Liver (tissue), 9 donors: ENCODE results near the gene CASZ1. TPM values are rescaled to one million over a fixed set of nuclear protein-coding genes. Genes with fewer than 3 reads are reported as not detected.

Source experiments
- DNase-seq: peaks from one replicate; pipeline ENCODE4 v3.0.0-alpha.2; 2017; ENCODE audit warnings: low spot score
- H3K27ac ChIP-seq, 2 donors: one replicate each; pipeline ENCODE4 v1.7.0; 2013; ENCODE audit warnings: inconsistent platforms in 2 of 2, low read length in 2 of 2, control low read depth in 1 of 2, low read depth in 1 of 2, mild to moderate bottlenecking in 1 of 2
- H3K27me3 ChIP-seq, 4 donors: one replicate each; pipeline versions ENCODE4 v1.6.1 to v1.7.0; 2013; ENCODE audit warnings: low read length in 3 of 4, inconsistent platforms in 1 of 4, mild to moderate bottlenecking in 1 of 4, moderate library complexity in 1 of 4; ENCODE audit not compliant: control insufficient read depth in 4 of 4, insufficient read depth in 4 of 4
- H3K36me3 ChIP-seq, 4 donors: one replicate each; pipeline versions ENCODE4 v1.6.1 to v1.7.0; 2013; ENCODE audit warnings: low read length in 3 of 4, mild to moderate bottlenecking in 3 of 4, low read depth in 1 of 4, moderate library complexity in 1 of 4; ENCODE audit not compliant: control insufficient read depth in 4 of 4, insufficient read depth in 3 of 4
- H3K4me1 ChIP-seq, 4 donors: one replicate each; pipeline versions ENCODE4 v1.6.1 to v1.7.0; 2013; ENCODE audit warnings: low read length in 3 of 4, mild to moderate bottlenecking in 3 of 4, moderate library complexity in 1 of 4; ENCODE audit not compliant: control insufficient read depth in 4 of 4, insufficient read depth in 4 of 4
- H3K4me3 ChIP-seq, 3 donors: one replicate each; pipeline versions ENCODE4 v1.6.1 to v1.7.0; 2013; ENCODE audit warnings: low read length in 3 of 3, control low read depth in 1 of 3, low read depth in 1 of 3, mild to moderate bottlenecking in 1 of 3
- H3K9ac ChIP-seq, 2 donors: one replicate each; pipeline ENCODE4 v1.7.0; 2013; ENCODE audit warnings: low read length in 2 of 2, mild to moderate bottlenecking in 2 of 2, moderate library complexity in 2 of 2, control low read depth in 1 of 2, low read depth in 1 of 2
- H3K9me3 ChIP-seq, 4 donors: one replicate each; pipeline versions ENCODE4 v1.6.1 to v1.7.0; 2013; ENCODE audit warnings: low read length in 3 of 4; ENCODE audit not compliant: control insufficient read depth in 4 of 4
- EGR1 ChIP-seq, 2 donors: IDR thresholded peaks; 2 replicates each; pipeline ENCODE4 v1.6.1; 2016 to 2018; ENCODE audit warnings: antibody characterized with exemption in 2 of 2, low read depth in 2 of 2
- FOXA1 ChIP-seq: IDR thresholded peaks from 2 replicates; pipeline ENCODE4 v1.6.1; 2016; ENCODE audit warnings: antibody characterized with exemption
- FOXA2 ChIP-seq: IDR thresholded peaks from 2 replicates; pipeline ENCODE4 v1.6.1; 2016; ENCODE audit warnings: antibody characterized with exemption
- GABPA ChIP-seq, 2 donors: IDR thresholded peaks in 1 of 2; conservative IDR thresholded peaks in 1 of 2; 2 replicates each; pipeline ENCODE4 v1.6.1; 2016; ENCODE audit warnings: antibody characterized with exemption in 2 of 2, mild to moderate bottlenecking in 1 of 2, moderate library complexity in 1 of 2
- HNF4A ChIP-seq, 2 donors: conservative IDR thresholded peaks; 2 replicates each; pipeline ENCODE4 v1.6.1; 2016; ENCODE audit warnings: antibody characterized with exemption in 2 of 2, mild to moderate bottlenecking in 2 of 2
- HNF4G ChIP-seq: IDR thresholded peaks from 2 replicates; pipeline ENCODE4 v1.6.1; 2016; ENCODE audit warnings: antibody characterized with exemption
- JUND ChIP-seq, 2 donors: IDR thresholded peaks; 2 replicates each; pipeline ENCODE4 v1.6.1; 2016; ENCODE audit warnings: antibody characterized with exemption in 2 of 2
- NR2F2 ChIP-seq: IDR thresholded peaks from 2 replicates; pipeline ENCODE4 v1.6.1; 2016; ENCODE audit warnings: antibody characterized with exemption
- RAD21 ChIP-seq, 2 donors: IDR thresholded peaks; 2 replicates each; pipeline ENCODE4 v1.6.1; 2016; ENCODE audit warnings: antibody characterized with exemption in 2 of 2, mild to moderate bottlenecking in 2 of 2
- RXRA ChIP-seq, 2 donors: IDR thresholded peaks; 2 replicates each; pipeline ENCODE4 v1.6.1; 2017 to 2018; ENCODE audit warnings: antibody characterized with exemption in 2 of 2, mild to moderate bottlenecking in 1 of 2
- SP1 ChIP-seq: IDR thresholded peaks from 2 replicates; pipeline ENCODE4 v1.6.1; 2018; ENCODE audit warnings: antibody characterized with exemption, mild to moderate bottlenecking
- TAF1 ChIP-seq: conservative IDR thresholded peaks from 2 replicates; pipeline ENCODE4 v1.6.1; 2016; ENCODE audit warnings: antibody characterized with exemption, mild to moderate bottlenecking
- YY1 ChIP-seq: IDR thresholded peaks from 2 replicates; pipeline ENCODE4 v1.6.1; 2016; ENCODE audit warnings: antibody characterized with exemption, mild to moderate bottlenecking
- WGBS: extraction: QIAGEN DNeasy Blood & Tissue Kit; methylation state at CpG from one replicate; pipeline ENCODE4 v1.1.7; 2013; 5-methylcytosine and 5-hydroxymethylcytosine counted together
- polyA plus RNA-seq, 2 donors: library from polyadenylated mRNA; stranded (reverse) in 1 of 2; unstranded in 1 of 2; fragments of 200-250 nt in 1 of 2; fragments of >200 nt in 1 of 2; fragmentation: Nextera tagmentation in 1 of 2; extraction: Ambion mirVana in 1 of 2; gene quantifications; one replicate each; pipeline versions ENCODE4 v1.2.1 to v1.2.3, GENCODE V29; 2013 to 2015
- total RNA-seq, 2 donors: library from RNA; depleted of rRNA; stranded (reverse); fragments of >200 nt; gene quantifications; one replicate each; pipeline ENCODE4 v1.2.3, GENCODE V29; 2014
- TF ChIP-seq, protein P1 (sequence below): IDR thresholded peaks from 2 replicates; pipeline ENCODE4 v1.6.1; 2016; ENCODE audit warnings: antibody characterized with exemption
- TF ChIP-seq, protein P2 (sequence below): IDR thresholded peaks from 2 replicates; pipeline ENCODE4 v1.6.1; 2016; ENCODE audit warnings: antibody characterized with exemption
- TF ChIP-seq, protein P3 (sequence below): IDR thresholded peaks from 2 replicates; pipeline ENCODE4 v1.6.1; 2016; ENCODE audit warnings: antibody characterized with exemption
- TF ChIP-seq, protein P4 (sequence below): fragments of 150-350 bp; IDR thresholded peaks from 2 replicates; pipeline ENCODE4 v1.5.1; 2017; ENCODE audit warnings: improper control_type of control experiment, low read depth, low read length; ENCODE audit not compliant: missing input control
- TF ChIP-seq, protein P5 (sequence below): IDR thresholded peaks from 2 replicates; pipeline ENCODE4 v1.6.1; 2016; ENCODE audit warnings: antibody characterized with exemption, mild to moderate bottlenecking
- donor health status: healthy.
- donor health status: healthy.
- donor health status: healthy.
- donor health status: healthy.
- donor health status: healthy.

The CASZ1 gene
- total and polyA plus RNA-seq, 4 donors, result 1.0 to 3.5 (median 1.9) TPM

DNA sequence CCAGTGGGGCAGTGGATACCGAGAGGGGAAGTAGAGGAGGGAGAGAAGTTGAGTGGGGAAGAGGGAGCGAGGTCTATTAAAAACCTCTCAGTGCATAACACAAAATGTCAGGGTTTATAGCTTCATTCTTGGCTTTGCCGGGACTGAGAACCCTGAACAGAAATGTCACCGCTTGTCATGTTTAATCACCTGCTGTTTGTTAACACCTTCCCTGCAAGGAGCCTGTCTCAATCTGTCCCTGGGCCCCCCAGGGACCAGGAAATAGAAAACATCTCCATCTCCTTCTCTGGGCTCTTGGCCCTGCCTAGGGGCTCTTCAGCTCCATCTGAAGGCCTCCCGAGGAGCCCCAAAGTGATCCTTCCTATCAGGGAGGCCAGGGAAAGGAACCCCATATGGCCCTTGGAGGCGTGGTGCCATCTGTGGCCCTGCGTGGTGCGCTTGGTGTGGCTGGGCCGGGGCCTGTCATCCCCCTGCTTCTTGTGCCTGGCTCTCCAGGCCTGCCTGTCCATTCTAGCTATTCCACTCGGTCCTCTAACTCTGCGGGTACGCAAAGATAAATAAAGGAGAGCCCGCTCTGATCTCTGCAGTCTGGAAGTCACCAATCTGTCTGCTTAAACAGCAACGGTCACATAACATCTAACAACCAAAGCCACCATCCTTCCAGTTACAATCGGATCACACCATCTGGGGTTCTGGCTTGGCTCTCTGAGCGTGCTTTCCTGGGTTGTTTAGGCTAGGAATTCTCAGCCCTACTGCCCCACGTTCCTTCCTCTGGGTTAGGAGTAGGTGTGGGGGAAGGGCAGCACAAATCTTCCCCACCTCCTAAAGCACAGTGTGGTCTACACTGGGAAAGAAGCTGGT lies 113.8 kb downstream of the CASZ1 start:
- H3K9me3 ChIP-seq, result no peaks in the 10 kb centered on the region
- no peak for DNase-seq
- H3K4me1 ChIP-seq, result peaks cover 25 to 42% (median 33%) of the 10 kb centered on the region in 4 donors
- no peak overlapping the region for H3K4me3 ChIP-seq
- no peak overlapping the region for H3K27ac ChIP-seq
- TF ChIP-seq HNF4G (no peak), RXRA (IDR thresholded peaks at IDR 0.05) (no peak), HNF4A (conservative IDR thresholded peaks at IDR 0.05) (no peak), JUND (IDR thresholded peaks at IDR 0.05) (no peak), NR2F2 (no peak), FOXA1 (no peak), EGR1 (IDR thresholded peaks at IDR 0.05; ENCODE audit: low read depth in 2 of 2) (no peak), FOXA2 (no peak), RAD21 (IDR thresholded peaks at IDR 0.05) (no peak), GABPA (IDR thresholded peaks at IDR 0.05 in 1 of 2, conservative IDR thresholded peaks at IDR 0.05 in 1 of 2) (no peak), YY1 (no peak), TAF1 (no peak)
- TF ChIP-seq, protein P1, sequence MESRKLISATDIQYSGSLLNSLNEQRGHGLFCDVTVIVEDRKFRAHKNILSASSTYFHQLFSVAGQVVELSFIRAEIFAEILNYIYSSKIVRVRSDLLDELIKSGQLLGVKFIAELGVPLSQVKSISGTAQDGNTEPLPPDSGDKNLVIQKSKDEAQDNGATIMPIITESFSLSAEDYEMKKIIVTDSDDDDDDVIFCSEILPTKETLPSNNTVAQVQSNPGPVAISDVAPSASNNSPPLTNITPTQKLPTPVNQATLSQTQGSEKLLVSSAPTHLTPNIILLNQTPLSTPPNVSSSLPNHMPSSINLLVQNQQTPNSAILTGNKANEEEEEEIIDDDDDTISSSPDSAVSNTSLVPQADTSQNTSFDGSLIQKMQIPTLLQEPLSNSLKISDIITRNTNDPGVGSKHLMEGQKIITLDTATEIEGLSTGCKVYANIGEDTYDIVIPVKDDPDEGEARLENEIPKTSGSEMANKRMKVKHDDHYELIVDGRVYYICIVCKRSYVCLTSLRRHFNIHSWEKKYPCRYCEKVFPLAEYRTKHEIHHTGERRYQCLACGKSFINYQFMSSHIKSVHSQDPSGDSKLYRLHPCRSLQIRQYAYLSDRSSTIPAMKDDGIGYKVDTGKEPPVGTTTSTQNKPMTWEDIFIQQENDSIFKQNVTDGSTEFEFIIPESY, result no peak
- TF ChIP-seq, protein P2, sequence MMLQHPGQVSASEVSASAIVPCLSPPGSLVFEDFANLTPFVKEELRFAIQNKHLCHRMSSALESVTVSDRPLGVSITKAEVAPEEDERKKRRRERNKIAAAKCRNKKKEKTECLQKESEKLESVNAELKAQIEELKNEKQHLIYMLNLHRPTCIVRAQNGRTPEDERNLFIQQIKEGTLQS, result no peak
- TF ChIP-seq, protein P3, sequence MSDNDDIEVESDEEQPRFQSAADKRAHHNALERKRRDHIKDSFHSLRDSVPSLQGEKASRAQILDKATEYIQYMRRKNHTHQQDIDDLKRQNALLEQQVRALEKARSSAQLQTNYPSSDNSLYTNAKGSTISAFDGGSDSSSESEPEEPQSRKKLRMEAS, result no peak
- TF ChIP-seq, protein P4, sequence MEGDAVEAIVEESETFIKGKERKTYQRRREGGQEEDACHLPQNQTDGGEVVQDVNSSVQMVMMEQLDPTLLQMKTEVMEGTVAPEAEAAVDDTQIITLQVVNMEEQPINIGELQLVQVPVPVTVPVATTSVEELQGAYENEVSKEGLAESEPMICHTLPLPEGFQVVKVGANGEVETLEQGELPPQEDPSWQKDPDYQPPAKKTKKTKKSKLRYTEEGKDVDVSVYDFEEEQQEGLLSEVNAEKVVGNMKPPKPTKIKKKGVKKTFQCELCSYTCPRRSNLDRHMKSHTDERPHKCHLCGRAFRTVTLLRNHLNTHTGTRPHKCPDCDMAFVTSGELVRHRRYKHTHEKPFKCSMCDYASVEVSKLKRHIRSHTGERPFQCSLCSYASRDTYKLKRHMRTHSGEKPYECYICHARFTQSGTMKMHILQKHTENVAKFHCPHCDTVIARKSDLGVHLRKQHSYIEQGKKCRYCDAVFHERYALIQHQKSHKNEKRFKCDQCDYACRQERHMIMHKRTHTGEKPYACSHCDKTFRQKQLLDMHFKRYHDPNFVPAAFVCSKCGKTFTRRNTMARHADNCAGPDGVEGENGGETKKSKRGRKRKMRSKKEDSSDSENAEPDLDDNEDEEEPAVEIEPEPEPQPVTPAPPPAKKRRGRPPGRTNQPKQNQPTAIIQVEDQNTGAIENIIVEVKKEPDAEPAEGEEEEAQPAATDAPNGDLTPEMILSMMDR, result no peak
- H3K27me3 ChIP-seq, result no peaks in the 10 kb centered on the region
- H3K9ac ChIP-seq, result no peak overlapping the region
- 87% methylated on average over 17 of the region's 17 CpGs for WGBS
- no peaks in the 10 kb centered on the region for H3K36me3 ChIP-seq

DNA sequence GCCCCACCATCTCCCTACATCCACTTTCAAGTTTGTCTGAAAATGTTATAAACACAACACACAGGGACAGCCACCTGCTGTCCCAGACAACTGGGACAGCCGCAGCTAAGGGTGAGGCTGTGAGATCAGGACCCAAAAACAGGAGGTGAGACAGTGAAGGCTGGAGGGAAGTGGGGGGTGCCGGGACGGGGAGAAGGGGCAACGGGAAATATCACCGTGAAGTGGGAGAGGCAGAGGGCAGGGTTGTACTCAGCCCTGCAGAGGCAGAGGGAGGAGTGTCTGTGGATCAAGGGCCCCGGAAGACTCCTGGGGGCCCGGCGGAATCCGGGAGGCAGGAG lies 114.4 kb downstream of the CASZ1 start:
- WGBS, result 75% methylated on average over 9 of the region's 9 CpGs
- no peak overlapping the region for H3K4me3 ChIP-seq
- no peak overlapping the region for H3K27ac ChIP-seq
- DNase-seq, result no peak
- H3K27me3 ChIP-seq, result no peaks in the 10 kb centered on the region
- no peaks in the 10 kb centered on the region for H3K36me3 ChIP-seq
- H3K9ac ChIP-seq, result no peak overlapping the region
- H3K9me3 ChIP-seq, result no peaks in the 10 kb centered on the region
- TF ChIP-seq FOXA1 (no peak), SP1 (no peak), NR2F2 (no peak), RAD21 (IDR thresholded peaks at IDR 0.05) (no peak), YY1 (no peak), FOXA2 (no peak), JUND (IDR thresholded peaks at IDR 0.05) (no peak), GABPA (IDR thresholded peaks at IDR 0.05 in 1 of 2, conservative IDR thresholded peaks at IDR 0.05 in 1 of 2) (no peak), TAF1 (no peak), EGR1 (IDR thresholded peaks at IDR 0.05; ENCODE audit: low read depth in 2 of 2) (no peak), RXRA (IDR thresholded peaks at IDR 0.05) (no peak), HNF4G (no peak), HNF4A (conservative IDR thresholded peaks at IDR 0.05) (no peak)
- TF ChIP-seq, protein P3, result no peak
- TF ChIP-seq, protein P5, sequence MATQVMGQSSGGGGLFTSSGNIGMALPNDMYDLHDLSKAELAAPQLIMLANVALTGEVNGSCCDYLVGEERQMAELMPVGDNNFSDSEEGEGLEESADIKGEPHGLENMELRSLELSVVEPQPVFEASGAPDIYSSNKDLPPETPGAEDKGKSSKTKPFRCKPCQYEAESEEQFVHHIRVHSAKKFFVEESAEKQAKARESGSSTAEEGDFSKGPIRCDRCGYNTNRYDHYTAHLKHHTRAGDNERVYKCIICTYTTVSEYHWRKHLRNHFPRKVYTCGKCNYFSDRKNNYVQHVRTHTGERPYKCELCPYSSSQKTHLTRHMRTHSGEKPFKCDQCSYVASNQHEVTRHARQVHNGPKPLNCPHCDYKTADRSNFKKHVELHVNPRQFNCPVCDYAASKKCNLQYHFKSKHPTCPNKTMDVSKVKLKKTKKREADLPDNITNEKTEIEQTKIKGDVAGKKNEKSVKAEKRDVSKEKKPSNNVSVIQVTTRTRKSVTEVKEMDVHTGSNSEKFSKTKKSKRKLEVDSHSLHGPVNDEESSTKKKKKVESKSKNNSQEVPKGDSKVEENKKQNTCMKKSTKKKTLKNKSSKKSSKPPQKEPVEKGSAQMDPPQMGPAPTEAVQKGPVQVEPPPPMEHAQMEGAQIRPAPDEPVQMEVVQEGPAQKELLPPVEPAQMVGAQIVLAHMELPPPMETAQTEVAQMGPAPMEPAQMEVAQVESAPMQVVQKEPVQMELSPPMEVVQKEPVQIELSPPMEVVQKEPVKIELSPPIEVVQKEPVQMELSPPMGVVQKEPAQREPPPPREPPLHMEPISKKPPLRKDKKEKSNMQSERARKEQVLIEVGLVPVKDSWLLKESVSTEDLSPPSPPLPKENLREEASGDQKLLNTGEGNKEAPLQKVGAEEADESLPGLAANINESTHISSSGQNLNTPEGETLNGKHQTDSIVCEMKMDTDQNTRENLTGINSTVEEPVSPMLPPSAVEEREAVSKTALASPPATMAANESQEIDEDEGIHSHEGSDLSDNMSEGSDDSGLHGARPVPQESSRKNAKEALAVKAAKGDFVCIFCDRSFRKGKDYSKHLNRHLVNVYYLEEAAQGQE, result no peak
- TF ChIP-seq, protein P2, result no peak
- H3K4me1 ChIP-seq, result peaks cover 25 to 42% (median 34%) of the 10 kb centered on the region in 4 donors
